ENCODE measurements around the gene CD200R1L. TPM values are rescaled to one million over a fixed set of nuclear protein-coding genes. Genes with fewer than 3 reads are reported as not detected.

CD200R1L gene
- total and polyA plus RNA-seq, 2 experiments from 2014 or later: not detected

GRCh38 chr3:112786002-112786590 is 60.6 kb downstream of the CD200R1L start:
- DNase-seq: no peak
- H2AFZ ChIP-seq: no peak overlapping the region
- no peaks in the 10 kb centered on the region for H3K9me3 ChIP-seq (ENCODE audit: low read depth)
- peaks cover 13% of the 10 kb centered on the region for H3K4me1 ChIP-seq (ENCODE audit: insufficient read depth)
- H3K4me3 ChIP-seq: no peak overlapping the region
- no peaks in the 10 kb centered on the region for H3K36me3 ChIP-seq (ENCODE audit: low read depth)
- H3F3A ChIP-seq (ENCODE audit: insufficient read depth): 0 out of 2 replicates have a peak, but pooled peaks cover 7% of the 10 kb centered on the region
- in situ Hi-C loops (cut with MboI): no loop called here
- no peak overlapping the region for H3K9ac ChIP-seq
- TF ChIP-seq EZH2 (IDR thresholded peaks at IDR 0.05; ENCODE audit: insufficient read depth, poor library complexity, severe bottlenecking) (no peak), EZH2phosphoT487 (IDR thresholded peaks at IDR 0.05; ENCODE audit: insufficient read depth, low read depth) (no peak)
- no peak overlapping the region for H3K4me2 ChIP-seq (ENCODE audit: unreplicated experiment)
- 70 to 84% methylated on average over 2 of the region's 2 CpGs for WGBS, 2 experiments (ENCODE audit: low coverage in 1 of 2, low lambda C conversion rate in 2 of 2, missing lambda C conversion rate in 2 of 2)
- H3K79me2 ChIP-seq (ENCODE audit: insufficient read depth): no peaks in the 10 kb centered on the region
- H3K9me2 ChIP-seq (ENCODE audit: insufficient read depth): no peaks in the 10 kb centered on the region
- H3K27ac ChIP-seq: no peak overlapping the region
- no peaks in the 10 kb centered on the region for H4K20me1 ChIP-seq (ENCODE audit: insufficient read depth)
- no peaks in the 10 kb centered on the region for H3K27me3 ChIP-seq (replicated peaks; ENCODE audit: insufficient read depth)

- no peak for DNase-seq
- no peak overlapping the region for H3K4me2 ChIP-seq (ENCODE audit: unreplicated experiment)
These were observed 61.2 kb downstream of the CD200R1L start for GRCh38 chr3:112785321-112786001.

GRCh38 chr3:112782491-112782890 is 64.2 kb downstream of the CD200R1L start:
- H3K4me3 ChIP-seq: no peak overlapping the region
- TF ChIP-seq EZH2 (IDR thresholded peaks at IDR 0.05; ENCODE audit: insufficient read depth, poor library complexity, severe bottlenecking): no peak
- TF ChIP-seq EZH2phosphoT487 (IDR thresholded peaks at IDR 0.05; ENCODE audit: insufficient read depth, low read depth): no peak
- H3K27ac ChIP-seq: no peak overlapping the region
- no peaks in the 10 kb centered on the region for H3K9me2 ChIP-seq (ENCODE audit: insufficient read depth)
- in situ Hi-C loops (cut with MboI): no loop called here
- H2AFZ ChIP-seq: no peak overlapping the region
- peaks cover 47% of the 10 kb centered on the region for H3K4me1 ChIP-seq (ENCODE audit: insufficient read depth)
- H4K20me1 ChIP-seq (ENCODE audit: insufficient read depth): no peaks in the 10 kb centered on the region
- no peak for DNase-seq
- no peak overlapping the region for H3K9ac ChIP-seq
- H3K27me3 ChIP-seq (replicated peaks; ENCODE audit: insufficient read depth): no peaks in the 10 kb centered on the region
- no peaks in the 10 kb centered on the region for H3K9me3 ChIP-seq (ENCODE audit: low read depth)
- no peak overlapping the region for H3K4me2 ChIP-seq (ENCODE audit: unreplicated experiment)
- H3K79me2 ChIP-seq (ENCODE audit: insufficient read depth): no peaks in the 10 kb centered on the region
- H3K36me3 ChIP-seq (ENCODE audit: low read depth): no peaks in the 10 kb centered on the region
- peaks cover 42% of the 10 kb centered on the region for H3F3A ChIP-seq (ENCODE audit: insufficient read depth)
- 42 to 63% methylated on average over 2 of the region's 2 CpGs for WGBS, 2 experiments (ENCODE audit: low coverage in 1 of 2, low lambda C conversion rate in 2 of 2, missing lambda C conversion rate in 2 of 2)

More at GRCh38 chr3:112785321-112786001, 61.2 kb downstream of the CD200R1L start:
- Histone ChIP-seq H3K4me3 (no peak overlapping the region), H2AFZ (no peak overlapping the region), H3K9me3 (ENCODE audit: low read depth) (no peaks in the 10 kb centered on the region), H3K9ac (no peak overlapping the region), H3K79me2 (ENCODE audit: insufficient read depth) (no peaks in the 10 kb centered on the region), H3K4me1 (ENCODE audit: insufficient read depth) (peaks cover 19% of the 10 kb centered on the region), H3K27me3 (replicated peaks; ENCODE audit: insufficient read depth) (no peaks in the 10 kb centered on the region), H3K27ac (no peak overlapping the region), H3F3A (ENCODE audit: insufficient read depth) (peaks cover 13% of the 10 kb centered on the region; the same call in 1 of the 2 replicates), H4K20me1 (ENCODE audit: insufficient read depth) (no peaks in the 10 kb centered on the region), H3K36me3 (ENCODE audit: low read depth) (no peaks in the 10 kb centered on the region), H3K9me2 (ENCODE audit: insufficient read depth) (no peaks in the 10 kb centered on the region)
- TF ChIP-seq EZH2phosphoT487 (IDR thresholded peaks at IDR 0.05; ENCODE audit: insufficient read depth, low read depth) (no peak), EZH2 (IDR thresholded peaks at IDR 0.05; ENCODE audit: insufficient read depth, poor library complexity, severe bottlenecking) (no peak)
- in situ Hi-C loops (cut with MboI): no loop called here
- WGBS, 2 experiments (ENCODE audit: low coverage in 1 of 2, low lambda C conversion rate in 2 of 2, missing lambda C conversion rate in 2 of 2): 66 to 75% methylated on average over 9 of the region's 9 CpGs

- Histone ChIP-seq H3K36me3 (ENCODE audit: low read depth) (no peaks in the 10 kb centered on the region), H3K4me1 (ENCODE audit: insufficient read depth) (peaks cover 56% of the 10 kb centered on the region), H3K4me3 (no peak overlapping the region), H3K79me2 (ENCODE audit: insufficient read depth) (no peaks in the 10 kb centered on the region), H3K9ac (no peak overlapping the region), H3K9me2 (ENCODE audit: insufficient read depth) (no peaks in the 10 kb centered on the region), H3F3A (ENCODE audit: insufficient read depth) (peaks cover 50% of the 10 kb centered on the region), H3K27ac (no peak overlapping the region), H3K9me3 (ENCODE audit: low read depth) (no peaks in the 10 kb centered on the region), H4K20me1 (ENCODE audit: insufficient read depth) (no peaks in the 10 kb centered on the region), H3K4me2 (ENCODE audit: unreplicated experiment) (no peak overlapping the region), H2AFZ (no peak overlapping the region), H3K27me3 (replicated peaks; ENCODE audit: insufficient read depth) (no peaks in the 10 kb centered on the region)
- no peak for TF ChIP-seq EZH2 (IDR thresholded peaks at IDR 0.05; ENCODE audit: insufficient read depth, poor library complexity, severe bottlenecking)
- no peak for TF ChIP-seq EZH2phosphoT487 (IDR thresholded peaks at IDR 0.05; ENCODE audit: insufficient read depth, low read depth)
- WGBS, 2 experiments (ENCODE audit: low coverage in 1 of 2, low lambda C conversion rate in 2 of 2, missing lambda C conversion rate in 2 of 2): 92% methylated on average over 1 of the region's 1 CpG
- in situ Hi-C loops (cut with MboI): no loop called here
- peak; percentile 39 for DNase-seq
These were observed 65.1 kb downstream of the CD200R1L start for GRCh38 chr3:112781599-112781998.

Data from GM23248 (cell line).